Measurements from ENCODE around the gene HBEGF.
"Not testable (repeated sequence)": the region's sequence is repeated elsewhere in the genome, so short reads cannot be mapped to it uniquely, and the experiment has no call there.

Gene HBEGF

GRCh38 chr5:140344683-140345423 lies 1.6 kb downstream of the HBEGF start:
- Histone ChIP-seq H3K4me3 (ENCODE audit: low read depth, low read length) (no peak overlapping the region), H3K36me3 (no peaks in the 10 kb centered on the region), H3K9me3 (ENCODE audit: severe bottlenecking) (no peaks in the 10 kb centered on the region), H3K27ac (no peak overlapping the region), H3K27me3 (ENCODE audit: insufficient read depth, low read depth, severe bottlenecking) (peaks cover 11% of the 10 kb centered on the region)
- DNase-seq: no peak
- TF ChIP-seq CTCF (IDR thresholded peaks at IDR 0.05; ENCODE audit: low read depth, low read length): no peak

GRCh38 chr5:140343849-140344248 lies 2.6 kb downstream of the HBEGF start:
- not testable (repeated sequence) for H3K9me3 ChIP-seq (ENCODE audit: severe bottlenecking); H3K4me3 ChIP-seq (ENCODE audit: low read depth, low read length); H3K27ac ChIP-seq; DNase-seq; H3K36me3 ChIP-seq
- peaks cover 11% of the 10 kb centered on the region for H3K27me3 ChIP-seq (ENCODE audit: insufficient read depth, low read depth, severe bottlenecking)

GRCh38 chr5:140342896-140343295 lies 3.5 kb downstream of the HBEGF start:
- DNase-seq: no peak
- Histone ChIP-seq H3K27me3 (ENCODE audit: insufficient read depth, low read depth, severe bottlenecking) (peaks cover 11% of the 10 kb centered on the region), H3K36me3 (no peaks in the 10 kb centered on the region), H3K27ac (no peak overlapping the region), H3K4me3 (ENCODE audit: low read depth, low read length) (no peak overlapping the region), H3K9me3 (ENCODE audit: severe bottlenecking) (no peaks in the 10 kb centered on the region)
- TF ChIP-seq CTCF (IDR thresholded peaks at IDR 0.05; ENCODE audit: low read depth, low read length): no peak

- Histone ChIP-seq H3K9me3 (ENCODE audit: severe bottlenecking) (no peaks in the 10 kb centered on the region), H3K4me3 (ENCODE audit: low read depth, low read length) (no peak overlapping the region), H3K27ac (no peak overlapping the region), H3K36me3 (no peaks in the 10 kb centered on the region), H3K27me3 (ENCODE audit: insufficient read depth, low read depth, severe bottlenecking) (peaks cover 11% of the 10 kb centered on the region)
- TF ChIP-seq CTCF (IDR thresholded peaks at IDR 0.05; ENCODE audit: low read depth, low read length): no peak
- no peak for DNase-seq
Measured at GRCh38 chr5:140342287-140342686, 4.1 kb downstream of the HBEGF start.

GRCh38 chr5:140341591-140341990 lies 4.8 kb downstream of the HBEGF start:
- Histone ChIP-seq H3K9me3 (ENCODE audit: severe bottlenecking) (no peaks in the 10 kb centered on the region), H3K36me3 (no peaks in the 10 kb centered on the region), H3K4me3 (ENCODE audit: low read depth, low read length) (no peak overlapping the region), H3K27me3 (ENCODE audit: insufficient read depth, low read depth, severe bottlenecking) (peaks cover 7% of the 10 kb centered on the region), H3K27ac (no peak overlapping the region)
- TF ChIP-seq CTCF (IDR thresholded peaks at IDR 0.05; ENCODE audit: low read depth, low read length): no peak
- no peak for DNase-seq

- H3K36me3 ChIP-seq: no peaks in the 10 kb centered on the region
- DNase-seq: no peak
- H3K27me3 ChIP-seq (ENCODE audit: insufficient read depth, low read depth, severe bottlenecking): peaks cover 5% of the 10 kb centered on the region
- no peaks in the 10 kb centered on the region for H3K9me3 ChIP-seq (ENCODE audit: severe bottlenecking)
- H3K4me3 ChIP-seq (ENCODE audit: low read depth, low read length): no peak overlapping the region
- H3K27ac ChIP-seq: no peak overlapping the region
- TF ChIP-seq CTCF (IDR thresholded peaks at IDR 0.05; ENCODE audit: low read depth, low read length): no peak
Measured at GRCh38 chr5:140340605-140341121, 5.7 kb downstream of the HBEGF start.

Data from WERI-Rb-1 (cell line).